Left colon (tissue), 2 donors: ENCODE measurements around the gene DAPK2. TPM values are rescaled to one million over a fixed set of nuclear protein-coding genes. Genes with fewer than 3 reads are reported as not detected.
A peak's percentile ranks its signal among the peaks of the same experiment; 100 is the strongest.

Experiments used
- ATAC-seq: fragments of 200-7000 bp; cut with Tn5 transposase; one replicate; pipeline ENCODE4 v1.9.1; 2020; ENCODE audit warnings: mild to moderate bottlenecking, moderate library complexity
- DNase-seq, 2 donors: peaks; one replicate each; pipeline ENCODE4 v3.0.0-alpha.2; 2020
- intact Hi-C, 2 donors: fragments of 100-400 bp; cut with DNase I in 1 of 2; cut with micrococcal nuclease in 1 of 2; formaldehyde crosslinking; loops; one replicate each; pipeline versions ENCODE4 v1.11.2 to v1.14.0; 2022; cut with DNase I, micrococcal nuclease
- total RNA-seq, 2 donors: library from RNA; stranded (reverse); fragmentation: NEBNext Ultra II Directional; extraction: Animal tissue kit (Norgen Biotek cat#: 25700); gene quantifications; one replicate each; pipeline ENCODE4 v1.2.1, GENCODE V29; 2021
- donor health status: DM: no; HTN: no; CAD: no.
- donor health status: DM: yes; HTN: yes; CAD: no.

The DAPK2 gene
- total RNA-seq, 2 donors from 2014 or later: 48.8 to 58.3 TPM

DNA sequence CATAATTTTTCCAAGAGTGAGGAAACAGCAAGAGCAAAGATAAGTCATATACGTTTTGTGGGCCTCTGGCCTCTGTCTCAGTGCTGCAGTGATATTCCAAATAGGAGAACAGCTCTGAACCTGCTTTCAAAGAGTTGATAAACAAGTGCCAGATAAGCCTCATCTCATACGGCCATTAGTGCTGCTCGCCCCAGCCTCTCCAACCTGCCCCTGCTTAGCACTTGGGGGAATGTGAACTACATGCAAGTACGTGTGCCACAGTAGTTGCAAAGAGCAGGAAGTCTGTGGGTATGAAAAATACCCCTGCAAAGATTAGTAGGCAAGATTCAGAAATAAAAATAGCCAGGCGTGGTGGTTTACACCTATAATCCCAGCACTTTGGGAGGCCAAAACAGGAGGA, 14.0 kb downstream of the DAPK2 start:
- intact Hi-C loops: no loop called here
- ATAC-seq (no peak), DNase-seq (no peak)

DNA sequence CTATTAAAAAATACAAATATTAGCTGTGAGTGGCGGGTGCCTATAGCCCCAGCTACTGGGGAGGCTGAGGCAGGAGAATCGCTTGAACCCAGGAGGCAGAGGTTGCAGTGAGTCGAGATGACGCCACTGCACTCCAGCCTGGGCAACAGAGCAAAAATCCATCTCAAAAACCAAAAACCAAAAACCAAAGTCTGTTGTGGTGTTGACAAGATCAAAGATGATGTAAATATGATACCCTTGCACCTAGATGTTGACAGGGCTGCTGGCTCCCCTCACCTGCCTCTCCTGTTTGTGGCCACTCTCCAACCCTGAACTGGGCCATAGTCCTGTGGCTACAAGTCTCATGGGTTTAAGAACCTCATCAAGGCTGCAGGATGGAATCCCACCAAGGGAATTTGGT, 16.2 kb downstream of the DAPK2 start:
- DNase-seq: no peak
- intact Hi-C loops: no loop called here
- no peak for ATAC-seq

GRCh38 chr15:64029633-64030032, 16.7 kb downstream of the DAPK2 start:
- intact Hi-C loops: no loop called here
- peak; percentile 18 for ATAC-seq
- DNase-seq: no peak

DNA sequence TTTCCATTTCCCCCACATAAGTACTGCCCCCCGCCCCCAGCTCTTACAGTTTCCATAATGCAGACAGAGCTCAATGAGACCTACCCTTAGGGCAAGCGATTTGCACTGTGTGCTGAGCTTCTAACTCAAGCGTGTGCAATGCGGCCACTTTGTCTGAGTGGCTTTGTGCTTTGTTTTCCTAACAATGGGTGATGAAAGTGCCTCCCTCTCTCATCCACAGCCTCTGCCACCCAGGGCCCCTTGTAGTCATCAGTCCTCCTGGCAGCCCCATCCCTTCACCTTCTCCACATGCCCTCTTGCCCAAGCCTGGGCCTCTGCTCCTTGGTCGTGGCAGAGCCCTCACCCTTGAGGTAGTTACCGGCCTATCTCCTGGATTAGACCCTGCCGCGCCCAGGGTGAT, 17.2 kb downstream of the DAPK2 start:
- ATAC-seq: no peak
- DNase-seq: no peak
- intact Hi-C loops: no loop called here

DNA sequence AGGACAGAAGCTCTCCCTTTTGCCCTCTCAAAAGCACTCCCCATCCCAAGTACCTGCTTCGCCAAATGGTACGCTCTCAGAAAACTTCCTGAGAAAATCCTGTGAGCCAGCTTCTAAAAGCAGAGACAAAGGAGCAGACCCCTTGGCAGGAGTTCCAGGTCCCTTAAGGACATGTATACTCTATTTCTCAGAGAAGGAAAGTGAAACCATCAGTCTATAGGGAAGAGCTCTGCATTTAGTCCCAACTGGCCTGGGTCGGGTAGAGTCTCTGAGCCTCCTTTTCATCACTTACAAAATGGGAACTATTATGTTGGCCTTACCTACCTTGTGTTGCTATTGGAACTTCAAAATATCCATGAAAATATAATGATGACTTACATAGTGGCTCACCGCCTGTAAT, 19.7 kb downstream of the DAPK2 start:
- no peak for DNase-seq
- intact Hi-C loops: no loop called here
- ATAC-seq: no peak

DNA sequence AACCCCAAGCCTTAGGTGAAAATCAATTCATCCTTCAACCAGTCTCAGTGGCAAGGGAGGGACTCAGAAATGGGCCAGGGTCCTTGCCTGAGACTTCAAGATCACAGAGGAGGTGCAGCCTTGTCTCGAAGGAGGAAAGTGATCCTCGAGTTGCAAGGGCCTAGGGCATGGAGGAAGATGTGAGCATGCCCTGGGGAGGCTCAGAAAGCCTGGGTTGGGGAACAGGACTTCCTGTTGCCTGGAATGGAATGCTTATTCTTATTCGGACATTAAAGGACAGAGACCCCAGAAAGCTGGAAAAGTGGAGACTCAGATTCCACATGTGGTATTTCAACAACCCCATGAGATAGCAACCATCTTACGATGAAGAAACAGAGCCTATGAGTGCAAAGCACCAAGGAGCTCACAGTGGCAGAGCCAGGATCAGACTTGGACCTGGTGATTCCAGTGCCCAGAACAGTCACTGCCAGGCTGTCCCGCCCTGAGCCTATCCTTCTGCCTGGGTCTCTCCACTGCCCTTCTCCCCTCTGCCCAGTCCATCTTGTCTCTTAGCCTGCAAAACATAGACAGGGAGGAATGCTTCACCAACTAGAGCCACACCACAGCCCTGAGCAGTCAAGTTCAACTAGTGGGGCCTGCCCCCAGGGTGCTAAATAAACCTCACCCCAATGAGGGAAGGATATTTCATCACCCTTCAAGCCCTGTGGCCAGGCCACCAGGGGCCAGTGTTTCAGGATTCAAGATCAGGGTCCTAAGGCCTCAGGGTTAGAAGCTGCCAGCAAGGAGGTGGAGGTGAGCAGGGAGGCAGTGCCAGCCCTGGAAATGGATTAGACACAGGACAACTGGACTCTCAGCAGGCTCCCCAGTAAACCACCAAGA, 21.9 kb downstream of the DAPK2 start:
- ATAC-seq: no peak
- intact Hi-C loops: no loop called here
- no peak for DNase-seq

- intact Hi-C loops: no loop called here
- ATAC-seq (peak; percentile 82), DNase-seq (peak; percentile 81 to 86)
Observed at GRCh38 chr15:64023220-64023619, 23.1 kb downstream of the DAPK2 start.

- no peak for DNase-seq
- intact Hi-C loops: no loop called here
- ATAC-seq: no peak
Observed at GRCh38 chr15:64022571-64022970, 23.7 kb downstream of the DAPK2 start.

GRCh38 chr15:64019764-64020163, 26.5 kb downstream of the DAPK2 start:
- ATAC-seq (peak; percentile 70), DNase-seq (peak; percentile 55 to 73)
- intact Hi-C loops: no loop called here

DNA sequence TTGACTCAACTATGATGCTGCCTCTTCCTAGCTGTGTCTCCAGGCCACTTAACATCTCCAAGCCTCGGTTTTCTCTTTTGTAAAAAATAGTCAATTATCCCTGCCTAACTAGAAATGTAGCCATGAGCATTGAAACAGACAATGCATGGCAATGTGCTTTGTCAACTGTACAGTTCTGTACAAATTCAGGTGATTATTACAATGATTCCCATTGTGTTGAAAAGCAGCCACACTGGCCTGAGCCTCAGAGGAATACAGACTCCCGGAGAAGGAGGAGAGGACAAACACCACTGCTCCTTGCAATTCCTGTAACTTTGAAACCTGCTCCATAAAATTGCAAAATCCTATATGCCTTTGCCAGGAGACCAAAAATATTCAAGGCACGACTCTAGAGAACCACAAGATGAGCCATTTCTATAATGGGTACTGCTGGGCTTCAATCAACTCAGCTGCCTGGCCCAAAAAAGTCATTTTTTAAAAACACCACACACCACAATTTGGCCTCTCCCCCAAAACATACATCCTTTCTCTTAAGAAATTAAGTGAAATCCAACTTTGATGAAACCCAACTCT, 28.6 kb downstream of the DAPK2 start:
- intact Hi-C loops: no loop called here
- DNase-seq: no peak
- ATAC-seq: no peak

DNA sequence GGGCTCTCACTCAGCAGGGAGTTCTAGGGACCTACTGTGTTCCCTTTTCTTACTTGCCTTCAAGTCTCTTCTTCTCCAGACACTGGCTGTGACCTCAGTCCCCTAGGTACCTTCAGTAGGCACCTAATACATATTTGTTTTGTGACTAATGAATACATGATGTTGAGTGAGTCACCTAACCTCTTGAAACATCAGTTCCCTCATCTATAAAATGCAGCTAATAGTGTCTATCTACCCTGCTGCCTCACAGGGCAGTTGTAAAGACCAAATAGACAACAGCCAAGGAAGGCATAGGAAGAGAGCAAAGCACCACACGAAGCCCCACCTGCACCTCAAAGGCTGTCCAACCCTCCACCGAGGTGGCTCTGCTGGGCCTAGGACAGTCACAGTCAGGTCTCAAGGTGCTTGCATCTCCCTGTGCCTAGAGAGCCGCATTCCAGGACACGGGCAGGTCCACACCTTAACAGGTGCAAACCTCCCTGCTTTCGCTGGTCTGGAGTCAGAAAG, 29.1 kb downstream of the DAPK2 start:
- DNase-seq (no peak), ATAC-seq (peak; percentile 10)
- intact Hi-C loops: no loop called here

DNA sequence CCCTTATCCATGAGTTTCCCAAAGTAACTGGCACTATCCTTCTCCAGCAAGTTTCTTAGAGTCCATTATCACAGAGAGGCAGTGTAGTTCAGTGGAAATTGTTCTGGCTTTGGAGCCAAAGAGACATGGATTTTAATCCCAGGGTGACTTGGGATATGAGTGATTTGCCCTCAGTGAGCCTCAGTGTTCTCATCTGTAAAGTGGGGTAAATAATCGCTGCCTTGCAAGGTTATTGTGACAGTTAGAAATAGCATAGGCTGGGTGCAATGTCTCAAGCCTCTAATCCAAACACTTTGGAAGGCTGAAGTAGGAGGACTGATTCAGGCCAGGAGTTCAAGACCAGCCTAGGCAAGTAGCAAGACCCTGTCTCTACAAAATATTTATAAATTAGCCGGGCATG, 30.0 kb downstream of the DAPK2 start:
- DNase-seq (no peak), ATAC-seq (no peak)
- intact Hi-C loops: no loop called here

- intact Hi-C loops: no loop called here
- ATAC-seq (no peak), DNase-seq (no peak)
Observed at GRCh38 chr15:64014995-64015394, 31.3 kb downstream of the DAPK2 start.

GRCh38 chr15:64013179-64014062, 32.9 kb downstream of the DAPK2 start:
- intact Hi-C loops: no loop called here
- ATAC-seq (peak; percentile 57), DNase-seq (peak; percentile 53 to 59)

DNA sequence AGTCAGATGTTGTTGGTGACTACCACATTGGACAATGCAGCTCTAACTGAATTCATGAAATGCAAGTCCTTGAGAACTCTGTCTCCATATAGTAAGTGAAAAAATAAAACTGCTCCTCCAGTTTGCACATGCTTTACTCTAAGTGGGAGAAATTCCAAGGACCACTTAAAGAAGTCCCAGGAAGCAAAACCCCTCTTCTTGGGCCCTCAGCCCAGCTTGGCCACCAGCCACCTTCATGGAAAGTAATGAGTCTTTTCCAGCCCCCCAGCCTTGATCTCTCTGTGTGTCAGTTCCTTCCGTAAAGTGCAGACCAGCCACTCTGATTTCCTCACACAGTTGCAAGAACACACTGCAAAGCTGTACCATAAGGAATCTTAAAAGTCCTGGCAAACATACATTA, 34.5 kb downstream of the DAPK2 start:
- no peak for ATAC-seq
- intact Hi-C loops: no loop called here
- no peak for DNase-seq

GRCh38 chr15:64010719-64011118, 35.6 kb downstream of the DAPK2 start:
- DNase-seq (peak; percentile 51 to 63), ATAC-seq (no peak)
- intact Hi-C loops: no loop called here

- DNase-seq (no peak), ATAC-seq (peak; percentile 11)
- intact Hi-C loops: no loop called here
Observed at GRCh38 chr15:64009798-64010261, 36.5 kb downstream of the DAPK2 start.

- ATAC-seq (peak; percentile 51), DNase-seq (no peak)
- intact Hi-C loops: no loop called here
Observed at GRCh38 chr15:64009241-64009640, 37.0 kb downstream of the DAPK2 start.

DNA sequence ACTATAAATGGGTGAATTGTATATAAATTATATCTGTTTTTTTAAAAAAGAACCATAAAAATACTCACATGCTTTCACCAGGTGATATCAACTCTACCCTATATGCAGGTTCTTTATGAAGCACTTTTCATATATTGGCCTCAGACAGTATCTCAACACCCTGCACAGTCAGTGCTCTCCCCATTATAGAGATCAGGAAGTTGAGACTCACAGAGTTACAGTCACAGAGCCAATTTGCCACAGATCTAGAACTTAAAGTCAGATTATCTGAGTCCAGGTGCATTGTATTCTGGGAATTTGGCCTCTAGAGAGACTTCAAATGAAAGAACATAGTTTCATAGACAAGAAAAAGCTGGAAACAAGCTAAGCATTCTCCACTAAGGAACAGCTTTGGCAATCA, 38.1 kb downstream of the DAPK2 start:
- ATAC-seq (no peak), DNase-seq (no peak)
- intact Hi-C loops: no loop called here
